Ovary (tissue), 9 donors: ENCODE data around the gene EYA2. TPM values are rescaled to one million over a fixed set of nuclear protein-coding genes. Genes with fewer than 3 reads are reported as not detected.

Experiments used
- DNase-seq, 5 donors: peaks; one replicate each; pipeline ENCODE4 v3.0.0-alpha.2; 2019 to 2020
- H3K27ac ChIP-seq, 2 donors: fragments of 200-600 bp; one replicate each; pipeline versions ENCODE4 v1.5.1 to v1.8.0; 2019 to 2022
- H3K27me3 ChIP-seq: fragments of 200-600 bp; one replicate; pipeline ENCODE4 v1.8.0; 2022
- H3K36me3 ChIP-seq: fragments of 200-600 bp; sonication (generic); one replicate; pipeline ENCODE4 v1.5.1; 2019
- H3K4me1 ChIP-seq: one replicate; pipeline ENCODE4 v1.8.1; 2013; ENCODE audit warnings: mild to moderate bottlenecking, moderate library complexity; ENCODE audit not compliant: insufficient read depth
- H3K4me3 ChIP-seq: fragments of 200-600 bp; sonication (generic); one replicate; pipeline ENCODE4 v1.5.1; 2017
- H3K9me3 ChIP-seq, 2 donors: fragments of 200-600 bp in 1 of 2; sonication (generic) in 1 of 2; one replicate each; pipeline versions ENCODE4 v1.5.1 to v1.8.1; 2013 to 2019; ENCODE audit warnings: mild to moderate bottlenecking in 1 of 2, moderate library complexity in 1 of 2
- CTCF ChIP-seq, 3 donors: fragments of 450-650 bp in 2 of 3; fragments of 200-600 bp in 1 of 3; IDR thresholded peaks; one replicate each; pipeline versions ENCODE4 v1.5.1 to v1.8.0; 2016 to 2022; ENCODE audit warnings: antibody characterized with exemption in 3 of 3, mild to moderate bottlenecking in 1 of 3
- EP300 ChIP-seq: sonication (generic); formaldehyde crosslinking; IDR thresholded peaks from one replicate; pipeline ENCODE4 v1.6.1; 2017; ENCODE audit warnings: antibody characterized with exemption
- POLR2A ChIP-seq: fragments of 450-650 bp; IDR thresholded peaks from one replicate; pipeline ENCODE4 v1.6.1; 2017; ENCODE audit warnings: antibody characterized with exemption, mild to moderate bottlenecking, moderate library complexity
- WGBS, 3 donors: extraction: QIAGEN DNeasy Blood & Tissue Kit in 1 of 3; methylation state at CpG; one replicate each; pipeline versions ENCODE4 v1.1.5 to v1.1.7; 2013 to 2017; 5-methylcytosine and 5-hydroxymethylcytosine counted together
- intact Hi-C, 4 donors: fragments of 100-400 bp; cut with DNase I; formaldehyde crosslinking; loops; one replicate each; pipeline versions ENCODE4 v1.11.0 to v1.15.1; 2022 to 2023
- polyA plus RNA-seq, 2 donors: library from polyadenylated mRNA; stranded (reverse); fragments of 200-250 nt in 1 of 2; fragments of 350-450 nt in 1 of 2; fragmentation: Illumina TruSeq in 1 of 2; extraction: RNeasy Lipid Tissue Mini Kit (QIAGEN cat#74804) in 1 of 2; gene quantifications; one replicate each; pipeline ENCODE4 v1.2.3, GENCODE V29; 2013 to 2014
- total RNA-seq, 7 donors: library from RNA; depleted of rRNA in 2 of 7; stranded (reverse); fragments of >200 nt in 2 of 7; fragmentation: NEBNext Ultra II Directional in 3 of 7; extraction: Animal tissue kit (Norgen Biotek cat#: 25700) in 3 of 7; gene quantifications; one replicate each; pipeline versions ENCODE4 v1.1.0 to v1.2.4, GENCODE V29; 2016 to 2023
- donor health status: DM: no; HTN: no; CAD: no; lungs with moderate emphysema.
- donor health status: DM: no; HTN: no; CAD: no.
- donor health status: Bipolar disorder and iron deficiency.
- donor health status: DM: yes; HTN: yes; CAD: no.
- donor health status: DM: no; HTN: no; CAD: no.
- donor health status: DM: yes; HTN: yes; CAD: no.

Gene EYA2
- total and polyA plus RNA-seq, 9 donors: 0.18 to 7.6 (median 1.7) TPM

- no peak for DNase-seq
- Histone ChIP-seq H3K4me3 (no peak overlapping the region), H3K27ac (no peak overlapping the region), H3K27me3 (no peaks in the 10 kb centered on the region), H3K36me3 (no peaks in the 10 kb centered on the region), H3K4me1 (no peaks in the 10 kb centered on the region), H3K9me3 (peaks cover 0 to 4% of the 10 kb centered on the region in 2 donors)
- TF ChIP-seq EP300 (no peak), CTCF (IDR thresholded peaks at IDR 0.05) (no peak), POLR2A (no peak)
- intact Hi-C loops: no loop called here
- 37 to 58% (median 40%) methylated on average over 14 of the region's 14 CpGs for WGBS, 3 donors
Measured at GRCh38 chr20:47007826-47008655, 113.4 kb downstream of the EYA2 start.

GRCh38 chr20:47008842-47009518 lies 114.3 kb downstream of the EYA2 start:
- 72 to 83% (median 79%) methylated on average over 7 of the region's 7 CpGs for WGBS, 3 donors

GRCh38 chr20:47009784-47010183 lies 115.1 kb downstream of the EYA2 start:
- Histone ChIP-seq H3K4me3 (no peak overlapping the region), H3K9me3 (peaks cover 0 to 4% of the 10 kb centered on the region in 2 donors), H3K27ac (no peak overlapping the region), H3K27me3 (no peaks in the 10 kb centered on the region), H3K4me1 (no peaks in the 10 kb centered on the region), H3K36me3 (no peaks in the 10 kb centered on the region)
- intact Hi-C loops: no loop called here
- DNase-seq: no peak
- TF ChIP-seq POLR2A: no peak
- TF ChIP-seq CTCF (IDR thresholded peaks at IDR 0.05): no peak
- TF ChIP-seq EP300: no peak

More at GRCh38 chr20:47008842-47009518, 114.3 kb downstream of the EYA2 start:
- Histone ChIP-seq H3K4me1 (no peaks in the 10 kb centered on the region), H3K27ac (no peak overlapping the region), H3K9me3 (peaks cover 0 to 4% of the 10 kb centered on the region in 2 donors), H3K27me3 (no peaks in the 10 kb centered on the region), H3K36me3 (no peaks in the 10 kb centered on the region), H3K4me3 (no peak overlapping the region)
- intact Hi-C loops: no loop called here
- TF ChIP-seq CTCF (IDR thresholded peaks at IDR 0.05): no peak
- no peak for TF ChIP-seq POLR2A
- TF ChIP-seq EP300: no peak
- DNase-seq: no peak

- Histone ChIP-seq H3K9me3 (peaks cover 0 to 3% of the 10 kb centered on the region in 2 donors), H3K4me3 (no peak overlapping the region), H3K27ac (no peak overlapping the region), H3K27me3 (no peaks in the 10 kb centered on the region), H3K4me1 (no peaks in the 10 kb centered on the region), H3K36me3 (no peaks in the 10 kb centered on the region)
- 52 to 67% (median 57%) methylated on average over 5 of the region's 5 CpGs for WGBS, 3 donors
- intact Hi-C loops: no loop called here
- no peak for TF ChIP-seq EP300
- no peak for TF ChIP-seq POLR2A
- no peak for TF ChIP-seq CTCF (IDR thresholded peaks at IDR 0.05)
- DNase-seq: no peak
Measured at GRCh38 chr20:47011984-47012383, 117.3 kb downstream of the EYA2 start.
